NT2/D1 (cell line): Measurements from ENCODE around the gene STEAP4.

ENCODE experiments used
- YY1 ChIP-seq: IDR thresholded peaks from 2 replicates; pipeline ENCODE4 v1.6.1; 2011; ENCODE audit not compliant: insufficient read length, insufficient read depth
- ZNF274 ChIP-seq: IDR thresholded peaks from 2 replicates; pipeline ENCODE4 v1.6.1; 2011; ENCODE audit warnings: mild to moderate bottlenecking, low read depth, low read length

GRCh38 chr7:88322151-88322550 lies 15.5 kb upstream of the STEAP4 start:
- TF ChIP-seq YY1 (no peak), ZNF274 (no peak)
